K562 (cell line): ENCODE results near the gene ZMIZ1. TPM values are rescaled to one million over a fixed set of nuclear protein-coding genes. Genes with fewer than 3 reads are reported as not detected.

Source experiments
- AFF4 ChIP-seq: sonication (generic); formaldehyde crosslinking; IDR thresholded peaks from 2 replicates; pipeline ENCODE4 v1.8.0; 2023; ENCODE audit warnings: mild to moderate bottlenecking, missing genetic modification reagents
- BHLHE40 ChIP-seq: IDR thresholded peaks from 2 replicates; pipeline ENCODE4 v1.6.1; 2011; ENCODE audit warnings: low read length, improper control_type of control experiment
- CCNT2 ChIP-seq: IDR thresholded peaks from 2 replicates; pipeline ENCODE4 v1.6.1; 2011; ENCODE audit warnings: borderline replicate concordance, low read depth, mild to moderate bottlenecking, moderate library complexity, mixed read lengths, low read length; ENCODE audit not compliant: insufficient read length; ENCODE audit errors: extremely low read depth
- CREM ChIP-seq: IDR thresholded peaks from 2 replicates; pipeline ENCODE4 v1.6.1; 2014; ENCODE audit warnings: antibody characterized with exemption, low read depth
- E4F1 ChIP-seq: fragments of 250-450 bp; sonication (Bioruptor Pico); IDR thresholded peaks from 2 replicates; pipeline ENCODE4 v1.5.0; 2021; ENCODE audit warnings: mild to moderate bottlenecking, borderline replicate concordance
- GABPA ChIP-seq: fragments of 200-800 bp; sonication (Bioruptor generic); conservative IDR thresholded peaks from 2 replicates; pipeline ENCODE4 v1.6.1; 2016; ENCODE audit warnings: low read depth, missing genetic modification characterization, missing compliant biosample characterization
- HDAC3 ChIP-seq: fragments of 450-650 bp; IDR thresholded peaks from 2 replicates; pipeline ENCODE4 v1.6.1; 2018; ENCODE audit warnings: borderline replicate concordance, mild to moderate bottlenecking, moderate library complexity; ENCODE audit not compliant: partially characterized antibody
- HNRNPL ChIP-seq: fragments of 200-400 bp; formaldehyde crosslinking; IDR thresholded peaks from 2 replicates; pipeline ENCODE4 v1.6.1; 2017; ENCODE audit warnings: low read depth, mild to moderate bottlenecking, low read length
- NR2C2 ChIP-seq, 2 experiments: fragments of 200-800 bp in 1 of 2; sonication (Bioruptor generic) in 1 of 2; sonication (generic) in 1 of 2; formaldehyde crosslinking in 1 of 2; IDR thresholded peaks; 2 replicates each; pipeline versions ENCODE4 v1.6.1 to v1.8.0; 2016 to 2022; ENCODE audit warnings: mild to moderate bottlenecking in 1 of 2, missing compliant biosample characterization in 1 of 2, missing genetic modification characterization in 1 of 2, missing genetic modification reagents in 1 of 2
- NR4A1 ChIP-seq, 2 experiments: fragments of 250-450 bp in 1 of 2; fragments of 450-650 bp in 1 of 2; sonication (Bioruptor Pico) in 1 of 2; IDR thresholded peaks; 2 replicates each; pipeline versions ENCODE4 v1.4.0 to v1.6.1; 2016 to 2020; ENCODE audit warnings: mild to moderate bottlenecking in 2 of 2, missing compliant biosample characterization in 1 of 2, missing genetic modification characterization in 1 of 2, moderate library complexity in 1 of 2
- NRF1 ChIP-seq, 2 experiments: fragments of 450-650 bp; IDR thresholded peaks in 1 of 2; conservative IDR thresholded peaks in 1 of 2; 2 replicates each; pipeline ENCODE4 v1.6.1; 2014; ENCODE audit warnings: mild to moderate bottlenecking in 2 of 2
- RCOR1 ChIP-seq, 2 experiments: IDR thresholded peaks; 2 replicates each; pipeline ENCODE4 v1.6.1; 2012; ENCODE audit warnings: low read depth in 2 of 2, low read length in 2 of 2, borderline replicate concordance in 1 of 2, improper control_type of control experiment in 1 of 2
- STAG1 ChIP-seq: sonication (generic); formaldehyde crosslinking; IDR thresholded peaks from 2 replicates; pipeline ENCODE4 v1.5.0; 2020; ENCODE audit warnings: missing genetic modification reagents, borderline replicate concordance
- TRIM25 ChIP-seq: fragments of 450-650 bp; IDR thresholded peaks from 2 replicates; pipeline ENCODE4 v1.7.0; 2016; ENCODE audit warnings: borderline replicate concordance
- ZNF354B ChIP-seq: fragments of 250-450 bp; sonication (Bioruptor Pico); IDR thresholded peaks from 2 replicates; pipeline ENCODE4 v1.4.0; 2020
- ZNF584 ChIP-seq: fragments of 200-800 bp; sonication (Bioruptor generic); IDR thresholded peaks from 2 replicates; pipeline ENCODE4 v1.6.1; 2016; ENCODE audit warnings: low read depth, mild to moderate bottlenecking, missing genetic modification characterization, missing compliant biosample characterization
- polyA plus RNA-seq, 8 experiments: library from polyadenylated mRNA; depleted of rRNA in 4 of 8; stranded (reverse) in 5 of 8; unstranded in 3 of 8; fragments of >200 nt; fragmentation: Nextera tagmentation in 2 of 8; fragmentation: Illumina TruSeq in 1 of 8; extraction: Ambion mirVana in 2 of 8; extraction: Trizol in 1 of 8; gene quantifications; 2 replicates each; pipeline versions ENCODE4 v1.2.1 to v1.2.3, GENCODE V29; 2011 to 2014; ENCODE audit warnings: inconsistent platforms in 1 of 8, missing spikeins in 1 of 8
- total RNA-seq, 7 experiments: library from RNA; depleted of rRNA in 6 of 7; stranded (reverse); fragments of >200 nt in 6 of 7; fragmentation: Illumina TruSeq in 2 of 7; extraction: Trizol in 2 of 7; gene quantifications; 2 replicates each; pipeline versions ENCODE4 v1.2.1 to v1.2.3, GENCODE V29; 2011 to 2021; ENCODE audit warnings: low replicate concordance in 1 of 7

Gene ZMIZ1
- total and polyA plus RNA-seq, 9 of the 15 experiments (the other 6 are each of a cell fraction or from before 2014, with no cell fraction given): 1.0 to 37.3 (median 4.3) TPM

GRCh38 chr10:79347226-79347893, 278.6 kb downstream of the ZMIZ1 start, which contains the start of gene PPIF (continued):
- TF ChIP-seq STAG1 (CRISPR knock-in tag) (peak; percentile 33; the same call in 1 of the 2 replicates), HDAC3 (no peak), ZNF584 (CRISPR knock-in tag) (no peak), AFF4 (CRISPR knock-in tag) (peak; percentile 64; the same call in 1 of the 2 replicates), CCNT2 (peak; percentile 80), NR4A1 (CRISPR knock-in tag; IDR thresholded peaks at IDR 0.05) (no peak), NR4A1 (tag; IDR thresholded peaks at IDR 0.05) (no peak), CREM (peak; percentile 85), BHLHE40 (0 out of 2 replicates have a peak, but pooled peaks have one; percentile 51), HNRNPL (peak; percentile 76), ZNF354B (CRISPR knock-in tag) (no peak), RCOR1 (IDR thresholded peaks at IDR 0.05; ENCODE audit: borderline replicate concordance in 1 of 2, low read depth in 2 of 2, low read length in 2 of 2) (peak in 1 of 2 experiments; percentile 24; a peak in 1 of 4 replicates), TRIM25 (no peak), NR2C2 (CRISPR knock-in tag; IDR thresholded peaks at IDR 0.05) (0 out of 2 replicates have a peak, but pooled peaks have one; percentile 43), NR2C2 (tag; IDR thresholded peaks at IDR 0.05) (no peak), E4F1 (CRISPR knock-in tag) (0 out of 2 replicates have a peak, but pooled peaks have one; percentile 55), GABPA (peak; percentile 57), NRF1 (conservative IDR thresholded peaks at IDR 0.05 in 1 of 2, IDR thresholded peaks at IDR 0.05 in 1 of 2) (peak; percentile 94 to 95)
